Measurements from ENCODE around the gene GSTA3.
"Not testable (repeated sequence)": the region's sequence is repeated elsewhere in the genome, so short reads cannot be mapped to it uniquely, and the experiment has no call there.

Gene GSTA3

GRCh38 chr6:52914516-52914915, 5.0 kb upstream of the GSTA3 start:
- in situ Hi-C loops (cut with MboI; ENCODE audit: low sequenced_read_pairs) = no loop called here

DNA sequence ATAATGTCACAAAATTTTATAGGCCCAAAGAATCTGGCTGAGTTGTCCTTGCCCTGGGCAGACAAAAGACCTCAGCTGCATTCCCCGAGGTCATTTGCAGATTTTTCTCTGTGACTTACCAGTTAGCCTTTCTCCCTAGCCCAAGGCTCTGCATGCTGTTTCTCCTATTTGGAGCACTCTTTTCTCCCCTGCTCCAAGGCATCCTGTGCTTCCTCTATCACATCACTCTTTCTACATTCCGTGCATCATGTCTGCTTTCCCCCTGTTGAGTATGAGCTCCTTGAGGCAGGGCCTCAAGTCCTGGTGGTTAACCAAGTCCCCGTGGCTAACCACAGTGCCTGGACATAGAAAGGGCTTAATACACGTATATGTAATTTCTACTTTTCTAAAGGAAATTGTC, 593 bp upstream of the GSTA3 start:
- in situ Hi-C loops (cut with MboI; ENCODE audit: low sequenced_read_pairs) = no loop called here

- in situ Hi-C loops (cut with MboI; ENCODE audit: low sequenced_read_pairs) = no loop called here
These were observed 367 bp downstream of the GSTA3 start for GRCh38 chr6:52909131-52909530.

GRCh38 chr6:52908526-52908925, 972 bp downstream of the GSTA3 start:
- in situ Hi-C loops (cut with MboI; ENCODE audit: low sequenced_read_pairs) = no loop called here

DNA sequence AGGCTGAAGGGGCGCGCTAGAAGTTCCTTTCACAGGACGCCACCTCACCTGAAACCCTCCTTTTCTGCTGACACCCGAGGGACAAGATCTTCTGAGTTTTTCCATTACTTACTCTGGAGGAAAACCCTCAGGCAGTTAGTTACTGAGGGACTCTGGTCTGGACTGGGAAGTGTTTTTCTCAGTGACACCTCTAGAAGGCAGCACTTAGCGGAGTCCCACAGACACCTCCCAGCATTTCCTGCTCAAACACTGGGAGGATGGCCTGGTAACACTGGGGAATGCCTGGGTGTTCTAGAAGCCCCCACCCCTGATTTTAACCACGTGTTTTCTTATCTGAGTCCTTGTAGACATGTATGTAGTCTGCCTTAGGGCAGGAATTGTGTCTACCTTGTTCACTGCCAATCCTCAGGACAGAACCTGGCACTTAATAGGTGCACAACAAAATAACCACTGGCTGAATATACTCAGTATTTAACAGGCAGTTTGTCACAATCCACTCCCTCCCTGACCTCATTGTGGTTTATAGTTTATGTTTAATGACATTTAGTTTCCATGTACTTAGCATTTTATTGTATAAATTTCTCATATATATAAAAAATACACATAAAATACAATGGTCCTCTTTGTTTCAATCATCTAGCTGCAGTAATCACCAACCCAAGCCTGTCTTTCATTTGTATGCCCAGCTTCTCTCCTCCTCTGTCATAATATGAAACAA, 4.8 kb downstream of the GSTA3 start:
- in situ Hi-C loops (cut with MboI; ENCODE audit: low sequenced_read_pairs) = no loop called here

GRCh38 chr6:52900536-52900935, 9.0 kb downstream of the GSTA3 start:
- in situ Hi-C loops (cut with MboI; ENCODE audit: low sequenced_read_pairs) = no loop called here

- in situ Hi-C loops (cut with MboI; ENCODE audit: low sequenced_read_pairs) = not testable (repeated sequence)
These were observed 13.7 kb downstream of the GSTA3 start for GRCh38 chr6:52895790-52896189.

DNA sequence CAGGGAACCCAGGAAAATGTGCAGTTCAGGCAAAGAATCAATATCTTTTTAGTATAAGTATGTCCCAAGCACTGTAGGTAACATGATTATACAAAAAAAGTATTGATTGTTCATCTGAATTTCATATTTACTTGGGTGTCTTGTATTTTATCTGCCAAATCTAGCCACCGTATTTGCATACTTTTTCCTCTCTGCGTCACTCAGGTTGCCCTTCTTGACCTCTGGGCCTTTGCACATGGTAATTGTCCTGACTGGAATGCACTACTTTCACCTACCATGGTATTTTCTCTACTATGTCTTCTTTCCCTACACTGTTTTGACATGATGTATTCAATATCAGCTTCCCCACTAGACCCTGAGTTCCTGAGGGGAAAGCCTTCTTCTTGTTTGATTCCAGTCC, 15.2 kb downstream of the GSTA3 start:
- in situ Hi-C loops (cut with MboI; ENCODE audit: low sequenced_read_pairs) = no loop called here

- in situ Hi-C loops (cut with MboI; ENCODE audit: low sequenced_read_pairs) = no loop called here
These were observed 15.7 kb downstream of the GSTA3 start for GRCh38 chr6:52893803-52894202.

DNA sequence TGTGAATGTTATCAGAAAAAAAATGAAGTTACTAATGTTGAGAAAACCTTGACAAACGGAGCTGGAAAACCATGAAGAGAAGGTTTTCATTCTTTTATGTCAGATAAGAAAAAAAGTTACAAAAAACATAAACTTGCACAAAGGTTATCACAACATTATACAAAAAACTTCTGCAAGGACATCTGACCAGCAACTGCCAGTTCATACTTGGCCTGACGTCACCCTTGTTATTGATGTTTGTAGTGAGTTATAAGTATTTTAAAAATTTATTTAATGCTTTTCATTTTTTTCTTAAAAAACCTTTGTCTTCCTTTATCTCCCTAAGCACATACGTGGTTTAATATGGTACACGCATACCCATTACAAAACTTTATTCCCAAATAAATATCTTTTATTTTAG, 16.3 kb downstream of the GSTA3 start:
- in situ Hi-C loops (cut with MboI; ENCODE audit: low sequenced_read_pairs) = no loop called here

- in situ Hi-C loops (cut with MboI; ENCODE audit: low sequenced_read_pairs) = no loop called here
These were observed 19.5 kb downstream of the GSTA3 start for GRCh38 chr6:52890018-52890417.

- in situ Hi-C loops (cut with MboI; ENCODE audit: low sequenced_read_pairs) = no loop called here
These were observed 21.5 kb downstream of the GSTA3 start for GRCh38 chr6:52887910-52888524.

DNA sequence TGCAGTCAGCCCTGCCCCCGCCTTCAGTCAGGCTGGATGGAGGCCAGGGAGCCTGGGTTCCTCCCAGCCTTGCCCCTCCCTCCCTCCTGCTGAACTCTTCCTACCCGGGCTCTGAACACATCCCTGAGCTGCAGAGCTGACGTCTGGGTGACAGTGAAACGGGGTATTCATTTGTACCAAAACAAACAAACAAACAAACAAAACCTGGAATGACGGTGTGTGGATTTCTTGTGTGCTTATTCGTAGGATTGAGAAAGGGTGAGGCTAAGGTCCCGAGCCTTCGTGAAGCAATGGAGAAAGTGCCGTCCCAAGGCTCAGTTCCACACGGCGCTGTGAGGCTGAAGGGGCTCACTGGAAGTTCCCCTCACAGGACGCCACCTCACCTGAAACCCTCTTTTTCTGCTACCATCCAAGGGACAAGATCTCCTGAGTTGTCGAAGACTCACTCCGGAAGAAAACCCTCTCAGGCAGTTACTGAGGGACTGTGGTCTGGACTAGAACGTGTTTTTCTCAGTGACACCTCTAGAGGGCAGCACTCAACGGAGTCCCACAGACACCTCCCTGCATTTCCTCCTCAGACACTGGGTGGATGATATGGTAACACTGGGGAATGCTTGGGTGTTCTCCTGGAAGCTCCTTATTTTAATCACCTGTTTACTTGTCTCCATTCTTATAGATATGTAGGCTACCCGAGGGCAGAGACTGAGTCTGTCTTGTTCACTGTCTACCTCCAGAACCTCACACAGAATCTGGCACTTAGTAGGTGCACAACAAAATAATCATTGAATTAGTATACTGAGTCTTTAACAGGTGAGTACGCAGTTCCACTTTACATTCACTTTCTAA, 27.3 kb downstream of the GSTA3 start:
- in situ Hi-C loops (cut with MboI; ENCODE audit: low sequenced_read_pairs) = no loop called here

GRCh38 chr6:52881662-52881995, 27.9 kb downstream of the GSTA3 start:
- in situ Hi-C loops (cut with MboI; ENCODE audit: low sequenced_read_pairs) = no loop called here

DNA sequence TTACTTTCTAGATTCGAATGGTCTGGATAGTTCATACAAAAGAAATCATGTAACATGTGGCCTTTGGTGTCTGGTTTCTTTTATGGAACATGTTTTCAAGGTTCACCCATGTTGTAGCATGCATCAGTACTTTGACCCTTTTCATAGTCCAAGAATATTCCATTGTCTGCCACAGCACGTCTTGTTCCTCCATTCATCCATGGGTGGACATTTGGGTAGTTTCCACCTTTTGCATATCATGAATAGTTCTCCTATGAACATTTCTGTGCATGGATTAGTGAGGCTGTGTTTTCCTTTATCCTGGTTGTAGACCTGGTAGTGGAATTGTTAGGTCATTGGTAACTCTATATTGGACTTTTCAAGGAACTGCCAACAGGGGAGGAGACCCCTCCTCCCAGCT, 31.7 kb downstream of the GSTA3 start:
- in situ Hi-C loops (cut with MboI; ENCODE audit: low sequenced_read_pairs) = no loop called here

GRCh38 chr6:52877168-52877567, 32.3 kb downstream of the GSTA3 start:
- in situ Hi-C loops (cut with MboI; ENCODE audit: low sequenced_read_pairs) = no loop called here

DNA sequence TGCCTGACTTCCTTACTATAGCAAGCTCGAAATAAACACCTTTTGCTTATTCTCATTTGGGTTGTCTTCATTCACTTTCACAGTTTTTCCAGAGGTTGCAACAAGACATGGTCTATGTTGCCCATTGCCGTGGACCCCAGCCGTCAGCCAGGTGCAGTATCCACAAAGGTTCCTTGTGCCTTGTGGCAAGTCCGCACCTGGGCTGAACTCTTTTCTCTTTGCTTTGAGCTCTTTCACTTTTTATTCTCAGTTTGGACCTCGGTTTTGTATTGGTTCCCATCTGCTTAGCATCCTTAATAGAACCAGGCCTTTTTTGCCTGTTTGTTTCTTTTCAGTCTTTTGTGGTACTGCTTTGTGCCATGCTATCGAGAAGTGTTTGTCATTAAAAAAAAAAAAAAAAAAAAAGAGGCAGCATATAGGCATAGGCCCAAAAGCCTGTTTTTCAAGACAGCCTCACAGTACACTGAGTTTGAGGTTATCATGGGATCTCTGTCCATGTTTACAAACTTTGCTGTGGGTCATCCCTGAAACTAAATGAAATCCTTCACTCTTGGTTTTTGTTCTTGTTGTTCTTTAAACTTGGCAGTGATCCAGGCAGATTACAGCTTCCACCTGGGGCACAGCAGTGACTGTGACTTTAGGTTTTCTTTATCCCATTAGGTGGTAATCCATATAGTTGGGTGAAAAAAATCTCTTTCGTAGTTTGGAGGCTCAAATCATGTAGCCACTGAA, 33.3 kb downstream of the GSTA3 start:
- in situ Hi-C loops (cut with MboI; ENCODE audit: low sequenced_read_pairs) = no loop called here

DNA sequence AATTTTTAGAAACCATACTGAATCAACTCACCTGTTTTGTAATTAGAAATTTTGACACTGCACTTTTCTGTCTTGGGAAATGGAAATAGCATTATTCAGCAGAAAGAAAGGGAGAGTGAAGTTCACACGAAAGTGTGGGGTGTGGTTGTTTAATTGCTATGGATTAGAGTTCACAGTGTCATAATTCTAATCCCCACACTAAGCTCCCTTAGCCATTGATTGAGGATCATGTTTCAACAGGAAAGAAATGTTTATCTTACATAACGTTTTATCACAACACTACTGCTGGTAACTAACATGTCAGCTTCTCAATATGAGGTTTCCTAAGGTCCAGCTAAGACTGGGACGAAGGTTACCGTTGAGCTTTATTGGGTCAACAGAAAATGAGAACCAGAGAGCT, 37.5 kb downstream of the GSTA3 start:
- in situ Hi-C loops (cut with MboI; ENCODE audit: low sequenced_read_pairs) = no loop called here

GRCh38 chr6:52871621-52872020, 37.9 kb downstream of the GSTA3 start:
- in situ Hi-C loops (cut with MboI; ENCODE audit: low sequenced_read_pairs) = no loop called here

GRCh38 chr6:52870335-52871091, 39.0 kb downstream of the GSTA3 start:
- in situ Hi-C loops (cut with MboI; ENCODE audit: low sequenced_read_pairs) = not testable (repeated sequence)

GRCh38 chr6:52868899-52869298, 40.6 kb downstream of the GSTA3 start:
- in situ Hi-C loops (cut with MboI; ENCODE audit: low sequenced_read_pairs) = not testable (repeated sequence)
